Retinal pigment epithelial cell (primary cell): Measurements from ENCODE around the gene GON7.

Source experiments
- DNase-seq: peaks from one replicate; pipeline ENCODE4 v3.0.0-alpha.2; 2010; ENCODE audit warnings: low read depth
- H3K4me3 ChIP-seq: 2 replicates; pipeline ENCODE4 v1.5.1; 2011; ENCODE audit warnings: mild to moderate bottlenecking, low read length, control low read depth, moderate library complexity
- TF ChIP-seq, protein P1 (sequence below): conservative IDR thresholded peaks from 2 replicates; pipeline ENCODE4 v1.5.1; 2011; ENCODE audit warnings: low read depth, low read length, control low read depth, inconsistent platforms

GON7 gene, protein sequence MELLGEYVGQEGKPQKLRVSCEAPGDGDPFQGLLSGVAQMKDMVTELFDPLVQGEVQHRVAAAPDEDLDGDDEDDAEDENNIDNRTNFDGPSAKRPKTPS

DNA sequence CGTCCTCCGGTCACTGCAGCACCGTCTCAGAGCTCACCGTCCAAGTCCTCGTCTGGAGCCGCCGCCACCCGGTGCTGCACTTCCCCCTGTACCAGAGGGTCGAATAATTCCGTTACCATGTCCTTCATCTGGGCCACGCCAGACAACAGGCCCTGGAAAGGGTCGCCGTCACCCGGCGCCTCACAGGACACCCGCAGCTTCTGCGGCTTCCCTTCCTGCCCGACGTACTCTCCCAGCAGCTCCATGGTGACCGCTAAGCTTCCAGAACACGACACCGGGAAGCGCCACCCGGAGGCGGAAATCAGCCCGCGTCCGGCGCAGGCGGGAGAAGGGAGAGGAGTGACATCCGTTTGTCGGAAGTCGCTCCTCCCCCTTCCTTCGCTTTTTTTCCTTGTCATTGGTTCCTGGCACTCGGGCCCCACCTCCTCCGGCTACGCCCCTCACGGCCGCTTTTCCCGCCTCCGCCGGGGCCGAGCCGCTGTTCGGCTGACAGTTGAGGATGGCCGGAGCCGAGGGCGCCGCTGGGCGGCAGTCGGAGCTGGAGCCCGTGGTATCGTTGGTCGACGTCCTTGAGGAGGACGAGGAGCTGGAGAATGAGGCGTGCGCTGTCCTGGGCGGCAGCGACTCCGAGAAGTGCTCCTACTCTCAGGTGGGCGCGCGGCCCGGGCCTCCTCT lies at the start of gene GON7, which contains the start of gene UBR7:
TSS of gene GON7 (minus strand) at position 273 of the 675 bp plus-strand sequence. CDS start at position 245, 28 bp downstream.
TSS of gene UBR7 (plus strand) at position 464 of the 675 bp plus-strand sequence. CDS start at position 500, 36 bp downstream.
- TF ChIP-seq, protein P1, sequence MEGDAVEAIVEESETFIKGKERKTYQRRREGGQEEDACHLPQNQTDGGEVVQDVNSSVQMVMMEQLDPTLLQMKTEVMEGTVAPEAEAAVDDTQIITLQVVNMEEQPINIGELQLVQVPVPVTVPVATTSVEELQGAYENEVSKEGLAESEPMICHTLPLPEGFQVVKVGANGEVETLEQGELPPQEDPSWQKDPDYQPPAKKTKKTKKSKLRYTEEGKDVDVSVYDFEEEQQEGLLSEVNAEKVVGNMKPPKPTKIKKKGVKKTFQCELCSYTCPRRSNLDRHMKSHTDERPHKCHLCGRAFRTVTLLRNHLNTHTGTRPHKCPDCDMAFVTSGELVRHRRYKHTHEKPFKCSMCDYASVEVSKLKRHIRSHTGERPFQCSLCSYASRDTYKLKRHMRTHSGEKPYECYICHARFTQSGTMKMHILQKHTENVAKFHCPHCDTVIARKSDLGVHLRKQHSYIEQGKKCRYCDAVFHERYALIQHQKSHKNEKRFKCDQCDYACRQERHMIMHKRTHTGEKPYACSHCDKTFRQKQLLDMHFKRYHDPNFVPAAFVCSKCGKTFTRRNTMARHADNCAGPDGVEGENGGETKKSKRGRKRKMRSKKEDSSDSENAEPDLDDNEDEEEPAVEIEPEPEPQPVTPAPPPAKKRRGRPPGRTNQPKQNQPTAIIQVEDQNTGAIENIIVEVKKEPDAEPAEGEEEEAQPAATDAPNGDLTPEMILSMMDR: peak; percentile 20
- DNase-seq: peak; percentile 89
- H3K4me3 ChIP-seq: peak within 1 kb of the TSS; percentile 71

DNA sequence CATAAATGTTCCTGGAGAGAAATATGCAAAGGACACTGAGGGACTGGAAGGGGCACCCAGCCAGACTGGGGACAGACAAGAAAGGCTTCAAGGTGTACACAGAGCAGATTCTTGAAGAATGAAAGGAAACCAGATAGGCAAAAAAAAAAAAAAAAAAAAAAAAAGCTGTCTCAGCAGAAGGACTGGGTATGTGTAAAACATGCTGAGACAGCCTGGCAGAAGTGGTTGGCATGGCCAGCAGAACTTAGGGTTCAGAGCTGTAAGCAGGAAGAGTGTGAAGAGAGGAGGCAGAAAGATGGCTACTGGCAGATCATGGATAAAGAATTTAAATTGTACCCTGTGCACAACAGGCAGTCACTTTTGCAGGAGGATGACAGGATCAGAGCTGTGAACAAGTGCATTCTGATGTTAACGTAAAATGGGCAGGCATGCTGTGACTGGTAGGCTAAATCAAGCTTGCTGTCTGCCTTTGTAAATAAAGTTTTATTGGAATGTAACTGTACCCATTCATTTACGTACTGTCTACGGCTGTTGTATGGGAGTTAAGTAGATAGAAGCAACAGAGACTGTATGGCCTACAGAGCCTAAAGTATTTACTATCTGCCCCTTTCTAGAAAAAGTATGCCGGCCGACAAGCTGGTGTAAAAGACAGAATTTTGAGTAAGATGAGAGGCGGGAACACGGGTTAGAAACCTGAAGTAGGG lies 42.4 kb upstream of the GON7 start:
- TF ChIP-seq, protein P1: no peak
- DNase-seq: no peak
- H3K4me3 ChIP-seq: no peak overlapping the region

DNA sequence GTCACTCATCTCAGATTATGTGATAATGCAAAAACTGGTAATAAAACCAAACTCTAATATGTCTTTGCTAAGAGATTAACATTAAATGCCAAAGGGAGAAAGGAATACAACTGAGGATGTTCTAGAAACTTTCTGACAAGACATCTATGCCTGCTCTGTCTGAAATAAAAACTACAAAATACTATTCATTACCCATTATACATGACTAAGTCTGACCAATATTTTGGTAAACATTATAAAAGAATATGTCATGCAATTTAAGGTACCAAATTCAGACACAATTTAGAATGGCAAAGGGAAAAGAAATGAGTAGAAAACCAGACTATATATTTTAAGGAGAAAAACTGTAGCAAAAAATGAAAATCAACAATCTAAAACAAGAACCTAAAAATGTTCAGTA lies 39.7 kb upstream of the GON7 start:
- DNase-seq: no peak
- TF ChIP-seq, protein P1: no peak

DNA sequence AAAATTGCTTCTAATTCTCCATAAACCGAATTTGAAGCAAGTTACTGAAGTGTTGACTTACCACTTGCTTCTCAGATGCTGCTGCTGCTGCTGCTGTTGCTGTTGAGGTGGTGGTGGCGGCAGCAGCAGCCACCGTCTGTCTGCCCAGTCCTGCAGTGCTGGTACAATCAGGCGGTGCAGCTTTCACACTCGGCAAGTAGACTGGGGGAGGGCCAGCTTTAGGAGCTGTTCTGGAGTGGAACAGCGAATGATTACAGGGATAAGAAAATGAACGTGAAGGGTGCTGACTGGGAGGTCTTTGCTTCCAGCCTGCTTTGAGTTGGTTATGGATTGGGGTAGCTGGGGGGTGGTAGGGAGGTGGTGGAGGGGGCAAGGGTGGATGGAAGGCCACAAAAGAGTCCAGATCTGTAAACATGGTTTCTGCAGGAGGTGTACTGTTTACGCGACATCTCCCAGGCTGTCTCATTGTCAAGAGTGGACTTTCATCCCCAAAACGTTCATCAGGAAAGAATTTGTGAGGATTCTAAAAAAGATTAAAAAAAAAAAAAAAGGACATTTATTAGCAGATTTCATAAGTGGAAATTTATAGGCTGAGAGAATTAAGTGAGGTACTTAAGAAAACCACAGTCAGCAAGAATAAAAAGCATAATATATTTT lies 39.0 kb upstream of the GON7 start:
- H3K4me3 ChIP-seq: no peak overlapping the region
- TF ChIP-seq, protein P1: no peak
- no peak for DNase-seq

More for the DNA sequence above, 39.7 kb upstream of the GON7 start:
- H3K4me3 ChIP-seq: no peak overlapping the region

DNA sequence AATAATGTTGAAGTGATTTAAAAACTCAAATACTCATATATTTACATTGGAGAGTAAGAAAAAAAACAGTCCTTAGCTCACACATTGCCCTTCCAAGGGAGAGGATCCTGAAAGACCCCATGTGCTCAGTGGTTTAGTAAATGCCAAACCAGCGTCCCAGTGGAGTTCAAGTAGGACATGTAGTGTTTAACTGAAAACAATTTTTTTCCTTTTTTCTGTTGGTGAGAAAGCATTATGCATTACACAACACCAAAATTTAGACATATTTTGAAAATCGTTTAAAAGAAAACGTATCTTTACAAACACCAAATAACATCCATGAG lies 33.8 kb upstream of the GON7 start:
- no peak for DNase-seq
- TF ChIP-seq, protein P1: no peak
- no peak overlapping the region for H3K4me3 ChIP-seq

DNA sequence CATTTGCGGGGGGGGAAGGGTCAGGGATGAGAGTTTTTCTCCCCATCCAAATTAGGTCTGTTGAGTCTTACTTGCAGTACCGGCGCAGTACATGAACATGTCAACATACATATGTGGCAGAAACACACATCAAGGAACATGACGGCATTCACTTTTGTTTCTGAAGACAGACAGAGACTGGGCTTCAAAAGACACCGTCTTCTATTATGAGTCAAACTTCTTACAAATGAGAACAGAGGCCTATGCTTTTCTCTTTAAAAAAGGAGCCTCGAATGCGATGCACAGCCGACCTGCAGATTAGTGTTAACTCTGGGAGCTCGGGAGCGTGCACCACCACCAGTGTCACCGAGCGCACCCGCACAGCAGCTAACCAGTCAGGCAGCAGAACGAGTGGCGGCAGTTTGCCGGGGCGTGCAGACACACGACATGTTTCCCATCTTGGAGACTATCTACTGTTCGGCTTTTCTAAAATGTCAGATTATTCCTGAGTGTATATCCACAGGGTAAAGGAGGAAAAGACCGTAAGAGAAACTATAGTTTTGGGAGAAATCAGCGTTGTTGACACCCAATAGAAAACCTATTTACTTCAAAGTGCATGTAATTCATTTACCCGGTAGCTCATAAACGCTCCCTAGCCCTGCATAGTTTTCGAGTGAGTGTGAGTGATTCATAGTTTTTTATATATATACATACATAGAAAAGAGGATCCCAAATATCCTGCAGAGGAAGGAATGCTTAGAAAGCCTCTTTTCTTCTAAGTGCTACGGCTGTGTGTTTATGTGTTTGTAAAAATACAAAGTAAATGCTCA lies 33.2 kb upstream of the GON7 start:
- TF ChIP-seq, protein P1: no peak
- no peak overlapping the region for H3K4me3 ChIP-seq
- no peak for DNase-seq
